Activated CD4-positive, alpha-beta T cell treated with anti-CD3 and anti-CD28 coated beads, Interleukin-2, amount 50 U/mL, for 4 hours (primary cell): ENCODE measurements around the gene UBE2Z.
A peak's percentile ranks its signal among the peaks of the same experiment; 100 is the strongest.
"Not testable (repeated sequence)": the region's sequence is repeated elsewhere in the genome, so short reads cannot be mapped to it uniquely, and the experiment has no call there.

ENCODE experiments used
- DNase-seq, 2 experiments: peaks; one replicate each; pipeline ENCODE4 v3.0.0-alpha.2; 2020

UBE2Z gene

GRCh38 chr17:48908047-48908843 is at the start of gene UBE2Z:
UBE2Z (plus strand) TSS chr17:48908407; CDS start chr17:48908504, 97 bp downstream.
- DNase-seq: peak; percentile 85 to 87

GRCh38 chr17:48860034-48860433 is 48.2 kb upstream of the UBE2Z start:
- no peak for DNase-seq

- no peak for DNase-seq
These were observed 47.8 kb upstream of the UBE2Z start for GRCh38 chr17:48860456-48860855.

- no peak for DNase-seq
These were observed 39.2 kb upstream of the UBE2Z start for GRCh38 chr17:48868916-48869500.

- DNase-seq: no peak
These were observed 38.3 kb upstream of the UBE2Z start for GRCh38 chr17:48869821-48870318.

GRCh38 chr17:48871035-48871550 is 37.1 kb upstream of the UBE2Z start:
- no peak for DNase-seq

- no peak for DNase-seq
These were observed 36.5 kb upstream of the UBE2Z start for GRCh38 chr17:48871551-48872351.

GRCh38 chr17:48872409-48872808 is 35.8 kb upstream of the UBE2Z start:
- not testable (repeated sequence) for DNase-seq

- no peak for DNase-seq
These were observed 35.0 kb upstream of the UBE2Z start for GRCh38 chr17:48873209-48873608.

GRCh38 chr17:48873696-48874443 is 34.3 kb upstream of the UBE2Z start:
- no peak for DNase-seq

GRCh38 chr17:48878920-48879898 is 29.0 kb upstream of the UBE2Z start:
- peak; percentile 34 to 39 for DNase-seq

- DNase-seq: no peak
These were observed 25.9 kb upstream of the UBE2Z start for GRCh38 chr17:48882272-48882671.

GRCh38 chr17:48883171-48883570 is 25.0 kb upstream of the UBE2Z start:
- DNase-seq: no peak

GRCh38 chr17:48890086-48890485 is 18.1 kb upstream of the UBE2Z start:
- no peak for DNase-seq

- DNase-seq: no peak
These were observed 15.1 kb upstream of the UBE2Z start for GRCh38 chr17:48892940-48893645.

GRCh38 chr17:48893646-48894508 is 14.3 kb upstream of the UBE2Z start:
- DNase-seq: no peak

- DNase-seq: no peak
These were observed 13.3 kb upstream of the UBE2Z start for GRCh38 chr17:48894886-48895285.

- DNase-seq: no peak
These were observed 7.0 kb upstream of the UBE2Z start for GRCh38 chr17:48901241-48901640.

- no peak for DNase-seq
These were observed 4.8 kb upstream of the UBE2Z start for GRCh38 chr17:48903401-48903800.

GRCh38 chr17:48904428-48904827 is 3.8 kb upstream of the UBE2Z start:
- no peak for DNase-seq
